Keratinocyte (primary cell): ENCODE data around the gene TMCC1. TPM values are rescaled to one million over a fixed set of nuclear protein-coding genes. Genes with fewer than 3 reads are reported as not detected.
A peak's percentile ranks its signal among the peaks of the same experiment; 100 is the strongest.

ENCODE experiments used
- DNase-seq: peaks from one replicate; pipeline ENCODE4 v3.0.0-alpha.2; 2011; ENCODE audit warnings: low read depth, missing footprints, low spot score
- FAIRE-seq: peaks from 2 replicates; lab custom pipeline; 2011; peaks lifted over from hg19 to GRCh38; lab: Jason Lieb, UNC
- H2AFZ ChIP-seq: 2 replicates; pipeline ENCODE4 v1.6.0; 2012; ENCODE audit warnings: low read length, control low read depth, inconsistent platforms; ENCODE audit not compliant: control insufficient read depth
- H3K27ac ChIP-seq: 2 replicates; pipeline ENCODE4 v1.5.1; 2011; ENCODE audit warnings: low read length; ENCODE audit not compliant: control insufficient read depth, insufficient read depth
- H3K27me3 ChIP-seq: 3 replicates; pipeline ENCODE4 v1.6.0; 2011; ENCODE audit warnings: low read length; ENCODE audit not compliant: control insufficient read depth, insufficient read depth; ENCODE audit errors: extremely low read depth
- H3K36me3 ChIP-seq, 2 experiments: 2 replicates in 1 of 2; 3 replicates in 1 of 2; pipeline ENCODE4 v1.5.1; 2011; ENCODE audit warnings: low read length in 2 of 2, mild to moderate bottlenecking in 1 of 2; ENCODE audit not compliant: control insufficient read depth in 2 of 2, insufficient read depth in 2 of 2; ENCODE audit errors: extremely low read depth in 1 of 2
- H3K4me1 ChIP-seq: 3 replicates; pipeline ENCODE4 v1.5.1; 2011; ENCODE audit warnings: low read length; ENCODE audit not compliant: control insufficient read depth, insufficient read depth; ENCODE audit errors: extremely low read depth
- H3K4me2 ChIP-seq: 3 replicates; pipeline ENCODE4 v1.6.0; 2011; ENCODE audit warnings: low read depth, low read length; ENCODE audit not compliant: control insufficient read depth, insufficient read depth; ENCODE audit errors: extremely low read depth
- H3K4me3 ChIP-seq, 3 experiments: fragments of 200-600 bp in 1 of 3; sonication (generic) in 1 of 3; 2 replicates in 2 of 3; 3 replicates in 1 of 3; pipeline ENCODE4 v1.5.1; 2011 to 2016; ENCODE audit warnings: low read length in 3 of 3, mild to moderate bottlenecking in 3 of 3, control low read depth in 2 of 3, inconsistent platforms in 1 of 3, low read depth in 1 of 3, mixed read lengths in 1 of 3, mixed run types in 1 of 3, moderate library complexity in 1 of 3; ENCODE audit not compliant: control insufficient read depth in 2 of 3, insufficient read depth in 2 of 3; ENCODE audit errors: extremely low read depth in 1 of 3
- H3K79me2 ChIP-seq: 2 replicates; pipeline ENCODE4 v1.6.0; 2012; ENCODE audit warnings: low read length; ENCODE audit not compliant: control insufficient read depth, insufficient read depth
- H3K9ac ChIP-seq: 3 replicates; pipeline ENCODE4 v1.6.0; 2011; ENCODE audit warnings: low read length; ENCODE audit not compliant: control insufficient read depth, insufficient read depth; ENCODE audit errors: extremely low read depth
- H3K9me1 ChIP-seq: 3 replicates; pipeline ENCODE4 v1.6.0; 2011; ENCODE audit warnings: low read length; ENCODE audit not compliant: control insufficient read depth, insufficient read depth; ENCODE audit errors: extremely low read depth
- H3K9me3 ChIP-seq: 2 replicates; pipeline ENCODE4 v1.5.1; 2012; ENCODE audit warnings: low read depth, low read length; ENCODE audit not compliant: control insufficient read depth
- H4K20me1 ChIP-seq: 3 replicates; pipeline ENCODE4 v1.6.0; 2011; ENCODE audit warnings: low read length; ENCODE audit not compliant: control insufficient read depth, insufficient read depth; ENCODE audit errors: extremely low read depth
- CTCF ChIP-seq, 3 experiments: IDR thresholded peaks in 1 of 3; conservative IDR thresholded peaks in 1 of 3; optimal IDR thresholded peaks in 1 of 3; 2 replicates in 2 of 3; 3 replicates in 1 of 3; pipeline versions ENCODE3 to v1.5.1; 2011; ENCODE audit warnings: low read length in 3 of 3, mild to moderate bottlenecking in 3 of 3, moderate library complexity in 2 of 3, control low read depth in 1 of 3, inconsistent platforms in 1 of 3; ENCODE audit not compliant: insufficient read depth in 2 of 3; ENCODE audit errors: extremely low read depth in 1 of 3
- EZH2 ChIP-seq: IDR thresholded peaks from one replicate; pipeline ENCODE4 v1.6.1; 2012; ENCODE audit warnings: inconsistent platforms, mild to moderate bottlenecking, low read length, moderate library complexity
- dilution Hi-C: fragments of 300-500 bp; cut with MboI; formaldehyde crosslinking; loops from one replicate; pipeline ENCODE4 v1.7.0; 2020; ENCODE audit warnings: low sequenced_read_pairs; ENCODE audit not compliant: extremely low pct_ligation_motif_present
- polyA plus RNA-seq, 5 experiments: library from polyadenylated mRNA; depleted of rRNA in 3 of 5; stranded (reverse) in 3 of 5; stranded (forward) in 1 of 5; unstranded in 1 of 5; fragments of >200 nt; gene quantifications; 1 replicate in 1 of 5; 2 replicates in 3 of 5; 3 replicates in 1 of 5; pipeline versions ENCODE4 v1.2.1 to v1.2.3, GENCODE V29; 2011 to 2012; ENCODE audit warnings: missing spikeins in 2 of 5, low read depth in 1 of 5, low replicate concordance in 1 of 5

TMCC1 gene
- polyA plus RNA-seq, 1 donor (not counting 4 experiments of a cell fraction or from before 2014, with no cell fraction given): 27.7 TPM

- no peaks in the 10 kb centered on the region for H4K20me1 ChIP-seq
- dilution Hi-C loops: no loop called here
- TF ChIP-seq EZH2: no peak
- H3K9ac ChIP-seq: no peak overlapping the region
- H3K9me3 ChIP-seq: no peaks in the 10 kb centered on the region
- H2AFZ ChIP-seq: no peak overlapping the region
- no peaks in the 10 kb centered on the region for H3K4me1 ChIP-seq
- no peak overlapping the region for H3K4me3 ChIP-seq
- no peak overlapping the region for H3K4me2 ChIP-seq
- peaks cover 7 to 8% of the 10 kb centered on the region in 2 experiments for H3K36me3 ChIP-seq
- DNase-seq: no peak
- no peaks in the 10 kb centered on the region for H3K27me3 ChIP-seq
- H3K9me1 ChIP-seq: no peaks in the 10 kb centered on the region
- no peak overlapping the region for H3K27ac ChIP-seq
- peak; percentile 60 for FAIRE-seq
- peaks cover 96% of the 10 kb centered on the region for H3K79me2 ChIP-seq
These were observed 117.6 kb downstream of the TMCC1 start for GRCh38 chr3:129775870-129776269.

GRCh38 chr3:129773691-129774663, 119.5 kb downstream of the TMCC1 start:
- Histone ChIP-seq H3K4me1 (no peaks in the 10 kb centered on the region), H2AFZ (no peak overlapping the region), H3K36me3 (peaks cover 7 to 8% of the 10 kb centered on the region in 2 experiments), H3K27ac (no peak overlapping the region), H3K9me3 (no peaks in the 10 kb centered on the region), H3K9me1 (no peaks in the 10 kb centered on the region), H3K79me2 (peaks cover 95% of the 10 kb centered on the region), H3K27me3 (no peaks in the 10 kb centered on the region), H3K4me2 (no peak overlapping the region), H4K20me1 (no peaks in the 10 kb centered on the region), H3K4me3 (no peak overlapping the region), H3K9ac (no peak overlapping the region)
- no peak for FAIRE-seq
- DNase-seq: no peak
- no peak for TF ChIP-seq CTCF (optimal IDR thresholded peaks at IDR 0.05 in 1 of 3, IDR thresholded peaks at IDR 0.05 in 1 of 3, conservative IDR thresholded peaks at IDR 0.05 in 1 of 3; ENCODE audit: extremely low read depth in 1 of 3, insufficient read depth in 2 of 3, low read length in 3 of 3)
- TF ChIP-seq EZH2: no peak
- dilution Hi-C loops: no loop called here
